Activated naive CD8-positive, alpha-beta T cell treated with anti-CD3 and anti-CD28 coated beads, Interleukin-2, amount 10 ng/mL, durations not matched to agents 7 days and 5 days (primary cell): ENCODE results near the gene TCERG1L. TPM values are rescaled to one million over a fixed set of nuclear protein-coding genes. Genes with fewer than 3 reads are reported as not detected.
"Not testable (repeated sequence)": the region's sequence is repeated elsewhere in the genome, so short reads cannot be mapped to it uniquely, and the experiment has no call there.

Experiments used
- ATAC-seq: fragments of 150-1000 bp; cut with Tn5 transposase; one replicate; pipeline ENCODE4 v1.10.0; 2021; ENCODE audit warnings: low read depth, moderate library complexity
- POLR2A ChIA-PET: fragments of 350-600 bp; sonication (Branson Sonifier 250); formaldehyde crosslinking; loops from one replicate; lab custom pipeline; 2021; ENCODE audit warnings: antibody characterized with exemption; lab: Charles Lee
- DNase-seq: peaks from one replicate; pipeline ENCODE4 v3.0.0; 2021
- H3K27ac Mint-ChIP-seq: one replicate; pipeline ENCODE4 v1.8.0; 2022; ENCODE audit warnings: mild to moderate bottlenecking, mixed read lengths
- H3K27me3 Mint-ChIP-seq: one replicate; pipeline ENCODE4 v1.8.0; 2022; ENCODE audit warnings: mild to moderate bottlenecking, moderate library complexity, mixed read lengths
- H3K36me3 Mint-ChIP-seq: one replicate; pipeline ENCODE4 v1.8.0; 2021; ENCODE audit warnings: mild to moderate bottlenecking, mixed read lengths
- H3K4me1 Mint-ChIP-seq: one replicate; pipeline ENCODE4 v1.8.0; 2021; ENCODE audit warnings: mixed read lengths
- H3K4me3 Mint-ChIP-seq: one replicate; pipeline ENCODE4 v1.8.0; 2022; ENCODE audit warnings: mild to moderate bottlenecking, moderate library complexity, mixed read lengths
- H3K9me3 Mint-ChIP-seq: one replicate; pipeline ENCODE4 v1.8.0; 2021; ENCODE audit warnings: mixed read lengths
- total RNA-seq, 2 experiments: library from RNA; stranded (reverse); gene quantifications; one replicate each; pipeline ENCODE4 v1.2.3, GENCODE V29; 2021

The TCERG1L gene
- total RNA-seq, 2 experiments from 2014 or later, result 0.20 to 0.36 TPM

GRCh38 chr10:131087464-131088215 lies 223.9 kb downstream of the TCERG1L start:
- DNase-seq, result no peak
- Mint-ChIP-seq H3K36me3 (no peaks in the 10 kb centered on the region), H3K9me3 (no peaks in the 10 kb centered on the region), H3K27me3 (no peaks in the 10 kb centered on the region), H3K4me3 (no peak overlapping the region), H3K4me1 (peaks cover 4% of the 10 kb centered on the region), H3K27ac (no peak overlapping the region)
- no peak for ATAC-seq
- POLR2A ChIA-PET, result no interaction called here

GRCh38 chr10:131086511-131086910 lies 225.0 kb downstream of the TCERG1L start:
- Mint-ChIP-seq H3K36me3 (no peaks in the 10 kb centered on the region), H3K27me3 (no peaks in the 10 kb centered on the region), H3K4me1 (peaks cover 8% of the 10 kb centered on the region), H3K27ac (no peak overlapping the region), H3K9me3 (no peaks in the 10 kb centered on the region), H3K4me3 (no peak overlapping the region)
- POLR2A ChIA-PET, result no interaction called here
- no peak for ATAC-seq
- DNase-seq, result no peak

GRCh38 chr10:131086094-131086493 lies 225.4 kb downstream of the TCERG1L start:
- no peak overlapping the region for H3K27ac Mint-ChIP-seq
- H3K4me1 Mint-ChIP-seq, result peaks cover 12% of the 10 kb centered on the region
- H3K9me3 Mint-ChIP-seq, result no peaks in the 10 kb centered on the region

GRCh38 chr10:131085091-131085860 lies 226.2 kb downstream of the TCERG1L start:
- no peaks in the 10 kb centered on the region for H3K36me3 Mint-ChIP-seq
- H3K9me3 Mint-ChIP-seq, result no peaks in the 10 kb centered on the region
- no peak for ATAC-seq
- no peak overlapping the region for H3K4me3 Mint-ChIP-seq
- H3K4me1 Mint-ChIP-seq, result peaks cover 12% of the 10 kb centered on the region
- DNase-seq, result no peak
- no peak overlapping the region for H3K27ac Mint-ChIP-seq
- H3K27me3 Mint-ChIP-seq, result no peaks in the 10 kb centered on the region
- POLR2A ChIA-PET, result no interaction called here

More at GRCh38 chr10:131086094-131086493, 225.4 kb downstream of the TCERG1L start:
- H3K27me3 Mint-ChIP-seq, result no peaks in the 10 kb centered on the region
- POLR2A ChIA-PET, result no interaction called here
- ATAC-seq, result no peak
- H3K36me3 Mint-ChIP-seq, result no peaks in the 10 kb centered on the region
- H3K4me3 Mint-ChIP-seq, result no peak overlapping the region
- no peak for DNase-seq

- Mint-ChIP-seq H3K27me3 (no peaks in the 10 kb centered on the region), H3K4me1 (peaks cover 12% of the 10 kb centered on the region), H3K27ac (no peak overlapping the region), H3K4me3 (no peak overlapping the region), H3K36me3 (no peaks in the 10 kb centered on the region), H3K9me3 (no peaks in the 10 kb centered on the region)
- no peak for DNase-seq
- POLR2A ChIA-PET, result no interaction called here
- ATAC-seq, result no peak
Observed at GRCh38 chr10:131084791-131085090, 226.8 kb downstream of the TCERG1L start.

- Mint-ChIP-seq H3K4me3 (no peak overlapping the region), H3K27me3 (no peaks in the 10 kb centered on the region), H3K4me1 (peaks cover 12% of the 10 kb centered on the region), H3K27ac (peak overlapping the region; percentile 34), H3K36me3 (no peaks in the 10 kb centered on the region), H3K9me3 (no peaks in the 10 kb centered on the region)
- no peak for ATAC-seq
- POLR2A ChIA-PET, result no interaction called here
- no peak for DNase-seq
Observed at GRCh38 chr10:131083915-131084790, 227.4 kb downstream of the TCERG1L start.

- H3K9me3 Mint-ChIP-seq, result no peaks in the 10 kb centered on the region
- H3K27ac Mint-ChIP-seq, result no peak overlapping the region
- H3K36me3 Mint-ChIP-seq, result no peaks in the 10 kb centered on the region
- POLR2A ChIA-PET, result no interaction called here
- no peak overlapping the region for H3K4me3 Mint-ChIP-seq
- DNase-seq (no peak), ATAC-seq (no peak)
- peaks cover 11% of the 10 kb centered on the region for H3K4me1 Mint-ChIP-seq
- no peaks in the 10 kb centered on the region for H3K27me3 Mint-ChIP-seq
Observed at GRCh38 chr10:131082991-131083481, 228.5 kb downstream of the TCERG1L start.

GRCh38 chr10:131082201-131082850 lies 229.2 kb downstream of the TCERG1L start:
- Mint-ChIP-seq H3K27me3 (no peaks in the 10 kb centered on the region), H3K36me3 (no peaks in the 10 kb centered on the region), H3K4me1 (peaks cover 11% of the 10 kb centered on the region), H3K27ac (no peak overlapping the region), H3K9me3 (no peaks in the 10 kb centered on the region), H3K4me3 (no peak overlapping the region)
- POLR2A ChIA-PET, result no interaction called here
- no peak for ATAC-seq
- DNase-seq, result no peak

GRCh38 chr10:131081786-131082185 lies 229.7 kb downstream of the TCERG1L start:
- Mint-ChIP-seq H3K27ac (peak overlapping the region; percentile 58), H3K27me3 (no peaks in the 10 kb centered on the region), H3K9me3 (no peaks in the 10 kb centered on the region), H3K4me3 (peak overlapping the region; percentile 12), H3K4me1 (peaks cover 11% of the 10 kb centered on the region), H3K36me3 (no peaks in the 10 kb centered on the region)
- no peak for ATAC-seq
- no peak for DNase-seq
- POLR2A ChIA-PET, result no interaction called here

- Mint-ChIP-seq H3K9me3 (no peaks in the 10 kb centered on the region), H3K4me3 (peak overlapping the region; percentile 30), H3K27ac (peak overlapping the region; percentile 58), H3K4me1 (peaks cover 11% of the 10 kb centered on the region), H3K36me3 (no peaks in the 10 kb centered on the region), H3K27me3 (no peaks in the 10 kb centered on the region)
- POLR2A ChIA-PET, result no interaction called here
- no peak for DNase-seq
- ATAC-seq, result peak; percentile 76
Observed at GRCh38 chr10:131081376-131081775, 230.1 kb downstream of the TCERG1L start.

GRCh38 chr10:131080571-131080970 lies 230.9 kb downstream of the TCERG1L start:
- Mint-ChIP-seq H3K27ac (no peak overlapping the region), H3K9me3 (no peaks in the 10 kb centered on the region), H3K4me1 (peaks cover 11% of the 10 kb centered on the region), H3K27me3 (no peaks in the 10 kb centered on the region), H3K36me3 (no peaks in the 10 kb centered on the region), H3K4me3 (no peak overlapping the region)
- no peak for ATAC-seq
- POLR2A ChIA-PET, result no interaction called here
- no peak for DNase-seq

GRCh38 chr10:131079314-131079713 lies 232.2 kb downstream of the TCERG1L start:
- DNase-seq, result no peak
- Mint-ChIP-seq H3K36me3 (no peaks in the 10 kb centered on the region), H3K4me3 (no peak overlapping the region), H3K27me3 (no peaks in the 10 kb centered on the region), H3K9me3 (no peaks in the 10 kb centered on the region), H3K27ac (no peak overlapping the region), H3K4me1 (peaks cover 11% of the 10 kb centered on the region)
- ATAC-seq, result no peak
- POLR2A ChIA-PET, result no interaction called here

GRCh38 chr10:131078882-131079280 lies 232.6 kb downstream of the TCERG1L start:
- H3K27me3 Mint-ChIP-seq, H3K4me3 Mint-ChIP-seq, H3K27ac Mint-ChIP-seq, ATAC-seq, H3K9me3 Mint-ChIP-seq, DNase-seq, H3K36me3 Mint-ChIP-seq, POLR2A ChIA-PET: not testable (repeated sequence)
- H3K4me1 Mint-ChIP-seq, result peaks cover 11% of the 10 kb centered on the region
